HCT116 (cell line): Measurements from ENCODE around the gene CD34.

Source experiments
- CEBPB ChIP-seq: IDR thresholded peaks from 2 replicates; pipeline ENCODE4 v1.6.1; 2012; ENCODE audit warnings: low read depth
- CTCF ChIP-seq, 3 experiments: fragments of 200-600 bp in 1 of 3; sonication (generic) in 1 of 3; IDR thresholded peaks in 2 of 3; conservative IDR thresholded peaks in 1 of 3; 2 replicates each; pipeline ENCODE4 v1.5.1; 2012 to 2017; ENCODE audit warnings: low read depth in 2 of 3, low read length in 2 of 3, antibody characterized with exemption in 1 of 3, borderline replicate concordance in 1 of 3, control low read depth in 1 of 3, mild to moderate bottlenecking in 1 of 3, mixed read lengths in 1 of 3, mixed run types in 1 of 3, moderate library complexity in 1 of 3; ENCODE audit not compliant: insufficient read depth in 1 of 3
- EZH2 ChIP-seq: fragments of 200-600 bp; sonication (generic); IDR thresholded peaks from 2 replicates; pipeline ENCODE4 v1.6.1; 2017; ENCODE audit warnings: antibody characterized with exemption, mixed run types
- FOSL1 ChIP-seq: IDR thresholded peaks from 2 replicates; pipeline ENCODE4 v1.6.1; 2012; ENCODE audit warnings: low read depth
- JUND ChIP-seq: IDR thresholded peaks from 2 replicates; pipeline ENCODE4 v1.6.1; 2012
- POLR2A ChIP-seq: IDR thresholded peaks from 2 replicates; pipeline ENCODE4 v1.7.0; 2011; ENCODE audit warnings: borderline replicate concordance; ENCODE audit not compliant: insufficient read depth, insufficient read length; ENCODE audit errors: extremely low read depth
- POLR2AphosphoS5 ChIP-seq: IDR thresholded peaks from 2 replicates; pipeline ENCODE4 v1.6.1; 2011; ENCODE audit warnings: mild to moderate bottlenecking, low read depth, low read length, moderate library complexity
- RAD21 ChIP-seq: IDR thresholded peaks from 2 replicates; pipeline ENCODE4 v1.6.1; 2012; ENCODE audit warnings: low read depth, mild to moderate bottlenecking
- REST ChIP-seq: IDR thresholded peaks from 2 replicates; pipeline ENCODE4 v1.6.1; 2012; ENCODE audit warnings: low read depth
- SIN3A ChIP-seq: IDR thresholded peaks from 2 replicates; pipeline ENCODE4 v1.6.1; 2012; ENCODE audit warnings: low read depth

GRCh38 chr1:207922554-207922953, 11.6 kb upstream of the CD34 start:
- TF ChIP-seq CTCF (IDR thresholded peaks at IDR 0.05 in 2 of 3, conservative IDR thresholded peaks at IDR 0.05 in 1 of 3; ENCODE audit: borderline replicate concordance in 1 of 3, insufficient read depth in 1 of 3, low read depth in 2 of 3, low read length in 2 of 3) = no peak
- TF ChIP-seq CEBPB = no peak
- no peak for TF ChIP-seq POLR2A
- TF ChIP-seq EZH2 = no peak
- no peak for TF ChIP-seq POLR2AphosphoS5
- TF ChIP-seq REST = no peak
- TF ChIP-seq JUND = no peak
- TF ChIP-seq SIN3A = no peak
- no peak for TF ChIP-seq FOSL1
- TF ChIP-seq RAD21 = no peak
